ENCODE results near the gene TIAM2. TPM values are rescaled to one million over a fixed set of nuclear protein-coding genes. Genes with fewer than 3 reads are reported as not detected.

TIAM2 gene
- total and polyA plus RNA-seq, 2 donors (not counting 3 experiments of a cell fraction or from before 2014, with no cell fraction given): 9.6 to 18.5 TPM

DNA sequence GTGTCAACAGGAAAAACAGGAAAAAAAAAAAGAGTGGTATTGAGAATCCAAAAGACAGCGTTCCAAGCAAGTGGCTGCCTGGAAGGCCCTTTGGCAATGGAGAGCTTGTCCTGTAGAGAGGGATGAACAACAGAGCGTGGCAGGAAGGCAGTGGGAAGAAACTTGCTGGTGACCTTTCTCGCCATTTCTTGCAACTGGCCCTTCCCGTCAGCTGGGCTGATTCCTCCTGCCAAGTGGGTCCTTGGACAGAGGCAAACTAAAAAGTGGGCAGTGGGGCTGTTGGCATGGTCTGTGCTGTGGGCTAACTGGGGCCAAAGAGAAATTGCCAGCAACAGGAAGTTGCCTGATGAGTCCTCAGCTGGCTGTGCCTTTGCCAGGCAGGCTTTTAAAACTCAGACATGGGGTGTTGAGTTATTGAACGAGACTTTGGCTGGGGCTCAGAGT is 224.8 kb downstream of the TIAM2 start:
- H3K4me1 ChIP-seq (ENCODE audit: control insufficient read depth, extremely low read depth, insufficient read depth, low read length): peaks cover 15% of the 10 kb centered on the region
- BruUV-seq (replicated peaks): no TSS peak
- dilution Hi-C loops (cut with MboI; ENCODE audit: extremely low pct_ligation_motif_present, low sequenced_read_pairs): no loop called here
- no peak for FAIRE-seq
- H3K9me3 ChIP-seq (replicated peaks; ENCODE audit: control insufficient read depth, insufficient read depth, low read length): no peaks in the 10 kb centered on the region
- ChIA-PET CTCF (no interaction called here), POLR2A (no interaction called here)
- no peak overlapping the region for H3K27ac ChIP-seq (ENCODE audit: insufficient read depth, low read depth, low read length)
- no peaks in the 10 kb centered on the region for H4K20me1 ChIP-seq (replicated peaks; ENCODE audit: control insufficient read depth, extremely low read depth, insufficient read depth, low read length)
- H3K27me3 ChIP-seq (ENCODE audit: control insufficient read depth in 2 of 2, insufficient read depth in 2 of 2, low read length in 2 of 2): no peaks in the 10 kb centered on the region
- no peaks in the 10 kb centered on the region for H3K36me3 ChIP-seq (ENCODE audit: control insufficient read depth in 2 of 2, extremely low read depth in 1 of 2, insufficient read depth in 2 of 2, low read length in 2 of 2)
- intact Hi-C loops (cut with micrococcal nuclease): no loop called here
- no peak overlapping the region for H3K4me3 ChIP-seq (replicated peaks in 1 of 3; ENCODE audit: insufficient read depth in 1 of 3, low read depth in 1 of 3, low read length in 3 of 3)
- no peak overlapping the region for H2AFZ ChIP-seq (ENCODE audit: low read depth, low read length)
- no peaks in the 10 kb centered on the region for H3K9me1 ChIP-seq (replicated peaks; ENCODE audit: control insufficient read depth, extremely low read depth, insufficient read depth, low read length)
- TF ChIP-seq FOS (IDR thresholded peaks at IDR 0.05; ENCODE audit: borderline replicate concordance, insufficient read depth, low read length): no peak
- H3K4me2 ChIP-seq (ENCODE audit: insufficient read depth, low read length): no peak overlapping the region
- H3K79me2 ChIP-seq (ENCODE audit: control insufficient read depth, insufficient read depth, low read length): no peaks in the 10 kb centered on the region
- DNase-seq (ENCODE audit: low read depth, low spot score): peak; percentile 20
- H3K9ac ChIP-seq (replicated peaks; ENCODE audit: extremely low read depth, insufficient read depth, low read length): no peak overlapping the region

DNA sequence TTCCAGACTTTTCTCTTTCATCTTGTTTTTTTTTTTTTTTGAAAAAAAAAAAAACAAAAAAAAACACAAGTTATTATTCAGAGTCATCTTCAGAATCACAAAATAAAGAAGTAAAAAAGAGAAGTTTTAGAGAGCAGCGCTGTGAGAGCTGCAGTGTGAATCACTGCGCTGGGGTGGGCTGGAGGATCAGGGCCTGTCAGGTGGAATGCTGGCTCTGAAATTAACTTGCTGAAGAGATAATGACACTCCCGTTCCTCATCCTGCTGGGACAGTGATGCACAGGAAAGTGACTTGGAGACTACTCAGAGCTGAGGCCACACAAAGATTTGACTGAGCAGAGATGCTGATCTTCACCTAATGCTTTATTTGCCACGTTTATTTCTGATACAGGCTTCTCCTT is 226.0 kb downstream of the TIAM2 start:
- Histone ChIP-seq H2AFZ (ENCODE audit: low read depth, low read length) (no peak overlapping the region), H3K79me2 (ENCODE audit: control insufficient read depth, insufficient read depth, low read length) (no peaks in the 10 kb centered on the region), H3K4me2 (ENCODE audit: insufficient read depth, low read length) (no peak overlapping the region), H3K9me3 (replicated peaks; ENCODE audit: control insufficient read depth, insufficient read depth, low read length) (no peaks in the 10 kb centered on the region), H3K27me3 (ENCODE audit: control insufficient read depth in 2 of 2, insufficient read depth in 2 of 2, low read length in 2 of 2) (no peaks in the 10 kb centered on the region), H3K9ac (replicated peaks; ENCODE audit: extremely low read depth, insufficient read depth, low read length) (no peak overlapping the region), H3K9me1 (replicated peaks; ENCODE audit: control insufficient read depth, extremely low read depth, insufficient read depth, low read length) (no peaks in the 10 kb centered on the region), H3K27ac (ENCODE audit: insufficient read depth, low read depth, low read length) (no peak overlapping the region), H3K4me3 (replicated peaks in 1 of 3; ENCODE audit: insufficient read depth in 1 of 3, low read depth in 1 of 3, low read length in 3 of 3) (no peak overlapping the region), H3K36me3 (ENCODE audit: control insufficient read depth in 2 of 2, extremely low read depth in 1 of 2, insufficient read depth in 2 of 2, low read length in 2 of 2) (no peaks in the 10 kb centered on the region), H4K20me1 (replicated peaks; ENCODE audit: control insufficient read depth, extremely low read depth, insufficient read depth, low read length) (no peaks in the 10 kb centered on the region), H3K4me1 (ENCODE audit: control insufficient read depth, extremely low read depth, insufficient read depth, low read length) (peaks cover 15% of the 10 kb centered on the region)
- intact Hi-C loops (cut with micrococcal nuclease): no loop called here
- dilution Hi-C loops (cut with MboI; ENCODE audit: extremely low pct_ligation_motif_present, low sequenced_read_pairs): no loop called here
- TF ChIP-seq MYC (IDR thresholded peaks at IDR 0.05; ENCODE audit: low read depth, low read length): no peak
- TF ChIP-seq POLR2A (IDR thresholded peaks at IDR 0.05; ENCODE audit: low read depth, low read length): no peak
- no peak for TF ChIP-seq FOS (IDR thresholded peaks at IDR 0.05; ENCODE audit: borderline replicate concordance, insufficient read depth, low read length)
- TF ChIP-seq POLR2AphosphoS5 (IDR thresholded peaks at IDR 0.05; ENCODE audit: insufficient read depth, low read depth, low read length): no peak
- TF ChIP-seq EZH2 (IDR thresholded peaks at IDR 0.05; ENCODE audit: borderline replicate concordance, low read depth, low read length, severe bottlenecking): no peak
- no peak for TF ChIP-seq CTCF (IDR thresholded peaks at IDR 0.05; ENCODE audit: extremely low read depth in 1 of 2, insufficient read depth in 1 of 2, low read depth in 1 of 2, low read length in 2 of 2)
- TF ChIP-seq JUN (IDR thresholded peaks at IDR 0.05; ENCODE audit: borderline replicate concordance, insufficient read depth, insufficient read length, low read depth): no peak
- TF ChIP-seq GATA2 (IDR thresholded peaks at IDR 0.05; ENCODE audit: insufficient read depth, insufficient read length, low read depth, low read length): no peak
- no peak for DNase-seq (ENCODE audit: low read depth, low spot score)
- POLR2A ChIA-PET: no interaction called here
- no peak for FAIRE-seq
- no TSS peak for BruUV-seq (replicated peaks)
- CTCF ChIA-PET: no interaction called here

All from endothelial cell of umbilical vein (primary cell).